SK-N-SH treated with all-trans-retinoic acid at 6 μM for 48 hours (cell line): ENCODE measurements around the gene PMPCA.

Source experiments
- ARNTL ChIP-seq: fragments of 450-650 bp; formaldehyde crosslinking; IDR thresholded peaks from 2 replicates; pipeline ENCODE4 v1.5.0; 2020; ENCODE audit warnings: low read depth, mild to moderate bottlenecking, moderate library complexity, borderline replicate concordance
- CREB5 ChIP-seq: fragments of 250-450 bp; sonication (Bioruptor Pico); IDR thresholded peaks from 2 replicates; pipeline ENCODE4 v1.5.1; 2020; ENCODE audit warnings: low read depth, mild to moderate bottlenecking, moderate library complexity
- CSDC2 ChIP-seq: fragments of 250-450 bp; sonication (Bioruptor Pico); IDR thresholded peaks from 2 replicates; pipeline ENCODE4 v1.5.0; 2020; ENCODE audit warnings: mild to moderate bottlenecking, moderate library complexity
- CSRNP3 ChIP-seq: fragments of 250-450 bp; sonication (Bioruptor Pico); IDR thresholded peaks from 2 replicates; pipeline ENCODE4 v1.5.1; 2021; ENCODE audit warnings: mild to moderate bottlenecking, moderate library complexity
- ISL1 ChIP-seq: fragments of 250-450 bp; sonication (Bioruptor Pico); IDR thresholded peaks from 2 replicates; pipeline ENCODE4 v2.1.2; 2022; ENCODE audit warnings: mild to moderate bottlenecking, moderate library complexity
- PATZ1 ChIP-seq: fragments of 250-450 bp; sonication (Bioruptor Pico); IDR thresholded peaks from 2 replicates; pipeline ENCODE4 v1.8.0; 2020; ENCODE audit warnings: mild to moderate bottlenecking, moderate library complexity, borderline replicate concordance
- RARB ChIP-seq: fragments of 250-450 bp; sonication (Bioruptor Pico); IDR thresholded peaks from 2 replicates; pipeline ENCODE4 v1.8.0; 2021; ENCODE audit warnings: mild to moderate bottlenecking, moderate library complexity
- TOX ChIP-seq: fragments of 250-450 bp; sonication (Bioruptor Pico); IDR thresholded peaks from 2 replicates; pipeline ENCODE4 v1.8.0; 2021; ENCODE audit warnings: mild to moderate bottlenecking, moderate library complexity, borderline replicate concordance
- ZC3H10 ChIP-seq: fragments of 250-450 bp; sonication (Bioruptor Pico); IDR thresholded peaks from 2 replicates; pipeline ENCODE4 v1.5.1; 2021; ENCODE audit warnings: mild to moderate bottlenecking, moderate library complexity
- ZFP3 ChIP-seq: fragments of 250-450 bp; sonication (Bioruptor Pico); IDR thresholded peaks from 2 replicates; pipeline ENCODE4 v1.5.0; 2020; ENCODE audit warnings: mild to moderate bottlenecking, moderate library complexity
- ZFP30 ChIP-seq: fragments of 450-650 bp; formaldehyde crosslinking; IDR thresholded peaks from 2 replicates; pipeline ENCODE4 v1.5.0; 2022; ENCODE audit warnings: mild to moderate bottlenecking, moderate library complexity
- ZNF8 ChIP-seq: fragments of 450-650 bp; formaldehyde crosslinking; IDR thresholded peaks from 2 replicates; pipeline ENCODE4 v1.5.0; 2020; ENCODE audit warnings: mild to moderate bottlenecking, moderate library complexity
- TF ChIP-seq, protein P1 (sequence below): fragments of 250-450 bp; sonication (Bioruptor Pico); IDR thresholded peaks from 2 replicates; pipeline ENCODE4 v1.8.0; 2021; ENCODE audit warnings: low read depth, mild to moderate bottlenecking, moderate library complexity, borderline replicate concordance

- TF ChIP-seq ISL1 (CRISPR knock-in tag) (no peak), ZFP3 (CRISPR knock-in tag) (no peak), ZFP30 (no peak), TOX (CRISPR knock-in tag) (no peak), ZNF8 (CRISPR knock-in tag) (no peak), CREB5 (CRISPR knock-in tag) (no peak), PATZ1 (CRISPR knock-in tag) (no peak), CSDC2 (CRISPR knock-in tag) (no peak), ARNTL (CRISPR knock-in tag) (no peak), ZC3H10 (CRISPR knock-in tag) (no peak), CSRNP3 (CRISPR knock-in tag) (no peak), RARB (no peak)
- TF ChIP-seq, protein P1, sequence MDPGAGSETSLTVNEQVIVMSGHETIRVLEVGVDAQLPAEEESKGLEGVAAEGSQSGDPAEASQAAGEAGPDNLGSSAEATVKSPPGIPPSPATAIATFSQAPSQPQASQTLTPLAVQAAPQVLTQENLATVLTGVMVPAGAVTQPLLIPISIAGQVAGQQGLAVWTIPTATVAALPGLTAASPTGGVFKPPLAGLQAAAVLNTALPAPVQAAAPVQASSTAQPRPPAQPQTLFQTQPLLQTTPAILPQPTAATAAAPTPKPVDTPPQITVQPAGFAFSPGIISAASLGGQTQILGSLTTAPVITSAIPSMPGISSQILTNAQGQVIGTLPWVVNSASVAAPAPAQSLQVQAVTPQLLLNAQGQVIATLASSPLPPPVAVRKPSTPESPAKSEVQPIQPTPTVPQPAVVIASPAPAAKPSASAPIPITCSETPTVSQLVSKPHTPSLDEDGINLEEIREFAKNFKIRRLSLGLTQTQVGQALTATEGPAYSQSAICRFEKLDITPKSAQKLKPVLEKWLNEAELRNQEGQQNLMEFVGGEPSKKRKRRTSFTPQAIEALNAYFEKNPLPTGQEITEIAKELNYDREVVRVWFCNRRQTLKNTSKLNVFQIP (CRISPR knock-in tag) = no peak
Observed at GRCh38 chr9:136443687-136444086, 33.2 kb downstream of the PMPCA start.
